CD4-positive, alpha-beta T cell treated with Interleukin-17A for 1 hour (primary cell): ENCODE data around the gene UBP1.
A peak's percentile ranks its signal among the peaks of the same experiment; 100 is the strongest.
"Not testable (repeated sequence)": the region's sequence is repeated elsewhere in the genome, so short reads cannot be mapped to it uniquely, and the experiment has no call there.

Experiments used
- DNase-seq: peaks from one replicate; pipeline ENCODE4 v3.0.0-alpha.2; 2020

The UBP1 gene, protein sequence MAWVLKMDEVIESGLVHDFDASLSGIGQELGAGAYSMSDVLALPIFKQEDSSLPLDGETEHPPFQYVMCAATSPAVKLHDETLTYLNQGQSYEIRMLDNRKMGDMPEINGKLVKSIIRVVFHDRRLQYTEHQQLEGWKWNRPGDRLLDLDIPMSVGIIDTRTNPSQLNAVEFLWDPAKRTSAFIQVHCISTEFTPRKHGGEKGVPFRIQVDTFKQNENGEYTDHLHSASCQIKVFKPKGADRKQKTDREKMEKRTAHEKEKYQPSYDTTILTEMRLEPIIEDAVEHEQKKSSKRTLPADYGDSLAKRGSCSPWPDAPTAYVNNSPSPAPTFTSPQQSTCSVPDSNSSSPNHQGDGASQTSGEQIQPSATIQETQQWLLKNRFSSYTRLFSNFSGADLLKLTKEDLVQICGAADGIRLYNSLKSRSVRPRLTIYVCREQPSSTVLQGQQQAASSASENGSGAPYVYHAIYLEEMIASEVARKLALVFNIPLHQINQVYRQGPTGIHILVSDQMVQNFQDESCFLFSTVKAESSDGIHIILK

DNA sequence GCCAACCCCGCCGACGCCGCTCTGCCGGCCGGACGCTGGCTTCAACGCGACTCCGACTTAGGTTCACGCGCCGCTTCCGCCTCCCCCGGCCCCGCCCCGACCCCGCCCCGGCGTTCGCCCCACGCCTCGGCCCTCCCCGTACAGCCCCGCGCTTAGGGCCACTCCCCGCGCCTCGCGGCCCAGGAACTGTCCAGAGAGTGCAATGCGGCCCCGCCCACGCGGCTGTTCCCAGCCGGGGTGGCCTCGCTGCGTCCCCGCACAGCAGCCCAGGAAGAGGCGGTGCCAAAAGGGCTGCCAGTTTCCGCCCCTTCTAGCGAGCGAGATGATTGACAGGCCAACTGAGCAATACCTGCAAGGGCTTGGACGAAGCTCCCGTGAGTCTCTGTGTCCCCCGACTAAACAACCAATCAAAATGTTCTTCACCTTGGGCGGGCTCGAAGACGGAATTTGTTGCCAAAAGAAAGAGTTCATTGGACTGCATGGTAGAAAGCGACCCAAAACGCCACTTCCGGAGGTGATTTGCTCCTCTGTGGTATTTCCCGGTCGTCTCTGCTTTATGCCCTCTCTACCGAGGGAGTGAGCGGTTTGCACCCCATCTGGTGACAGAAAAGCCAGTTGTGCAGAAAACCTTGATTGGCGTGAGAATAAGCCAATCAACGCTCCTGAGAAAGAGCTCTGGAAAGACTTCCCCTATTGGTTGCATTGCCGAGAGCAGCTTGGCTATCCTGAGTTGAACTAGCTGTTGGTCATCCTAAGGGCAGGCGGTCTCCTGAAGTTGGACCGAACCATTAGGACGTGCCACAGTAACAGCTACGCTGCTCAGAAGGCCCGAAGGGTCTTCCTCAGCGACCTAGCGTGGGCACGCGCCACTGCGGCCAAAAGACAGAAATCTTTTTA is at the start of gene UBP1:
UBP1 (minus strand) TSS at position 78 of the 897 bp plus-strand sequence. CDS start 557 bp downstream, outside the sequence.
- DNase-seq: peak; percentile 99

DNA sequence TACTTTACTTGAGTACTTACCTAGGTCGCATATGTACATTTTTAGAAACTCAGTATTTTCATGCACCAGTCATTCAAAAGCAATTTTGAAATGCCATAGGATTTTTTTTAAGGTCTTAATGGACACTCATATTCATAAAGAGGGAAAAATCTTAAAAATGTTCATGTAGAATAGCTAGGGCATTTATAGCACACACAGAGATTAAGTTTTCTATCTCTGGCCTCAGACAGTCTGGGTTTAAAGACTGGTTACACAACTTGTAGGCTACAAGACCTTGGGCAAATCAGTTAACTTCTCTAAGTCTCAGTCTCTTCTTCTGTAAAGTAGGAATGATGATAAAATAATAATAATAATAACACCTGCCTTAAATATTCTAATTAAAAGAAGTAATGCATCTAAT is 48.5 kb upstream of the UBP1 start:
- no peak for DNase-seq

DNA sequence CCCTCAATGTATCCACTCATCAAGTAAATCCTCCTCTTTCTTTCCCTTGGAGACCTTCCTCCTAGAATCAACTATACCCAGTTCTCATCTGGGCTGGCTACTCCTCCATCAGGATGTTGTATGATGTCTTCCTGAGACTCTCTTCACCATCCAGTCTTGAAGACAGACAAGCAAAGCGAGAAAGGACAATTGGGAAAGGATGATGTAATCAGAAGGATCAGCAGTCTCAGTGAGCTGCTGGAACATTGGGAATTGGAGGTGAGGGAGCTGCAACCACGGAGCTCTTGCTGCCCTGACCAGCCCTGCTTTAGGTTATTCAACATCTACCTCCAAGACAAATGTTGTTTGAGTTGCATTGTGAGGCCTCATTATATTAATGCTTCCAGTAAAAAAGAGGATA is 48.0 kb upstream of the UBP1 start:
- DNase-seq: no peak

DNA sequence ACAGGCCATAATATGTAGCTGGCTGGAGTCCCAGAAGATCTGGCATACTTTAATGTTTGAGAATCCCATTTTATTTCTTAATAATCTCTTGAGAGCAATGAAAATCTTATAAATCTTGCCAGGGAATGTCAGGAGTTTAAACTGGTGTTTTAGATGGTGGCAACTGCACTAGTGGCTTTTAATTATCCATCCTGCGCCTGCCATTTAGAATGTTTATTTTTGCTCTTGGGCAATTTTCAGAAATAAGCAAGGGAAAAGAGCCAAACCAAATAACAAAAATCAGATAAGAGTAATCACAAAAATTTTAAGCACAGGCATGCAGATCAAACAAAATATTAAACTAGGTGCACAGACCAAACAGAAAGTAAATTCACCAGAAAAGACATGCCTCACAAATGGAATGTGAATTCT is 41.9 kb upstream of the UBP1 start:
- DNase-seq: no peak

DNA sequence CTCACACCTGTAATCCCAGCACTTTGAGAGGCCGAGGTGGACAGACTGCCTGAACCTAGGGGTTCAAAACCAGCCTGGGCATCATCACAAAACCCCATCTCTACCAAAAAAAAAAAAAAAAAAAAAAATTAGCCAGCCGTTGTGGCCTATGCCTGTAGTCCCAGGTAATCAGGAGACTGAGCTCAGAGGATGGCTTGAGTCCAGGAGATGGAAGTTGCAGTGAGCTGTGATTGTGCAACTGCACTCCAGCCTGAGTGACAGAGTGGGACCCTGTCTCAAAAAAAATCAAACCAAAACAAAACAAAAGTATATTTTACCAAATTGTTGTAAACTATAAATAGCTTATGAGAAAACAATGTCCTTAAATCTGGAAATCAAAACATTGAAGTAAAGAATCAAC is 34.7 kb upstream of the UBP1 start:
- no peak for DNase-seq

DNA sequence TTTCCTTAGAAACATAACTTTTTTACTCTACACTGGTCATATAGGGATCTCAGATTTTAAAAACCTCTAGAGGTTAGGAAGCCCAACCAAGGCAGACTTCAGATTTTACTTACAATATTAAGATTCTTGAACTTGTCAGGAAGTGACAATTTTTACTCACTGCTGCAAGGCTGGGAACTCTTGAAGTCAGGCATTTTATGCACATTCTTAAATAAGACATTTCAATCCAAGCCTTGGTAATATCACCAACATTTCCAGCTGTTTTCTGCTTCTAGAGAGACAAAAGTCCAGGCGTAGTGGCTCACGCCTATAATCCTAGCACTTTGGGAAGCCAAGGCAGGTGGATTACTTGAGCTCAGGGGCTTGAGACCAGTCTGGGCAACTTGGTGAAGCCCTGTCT is 33.6 kb upstream of the UBP1 start:
- DNase-seq: no peak

DNA sequence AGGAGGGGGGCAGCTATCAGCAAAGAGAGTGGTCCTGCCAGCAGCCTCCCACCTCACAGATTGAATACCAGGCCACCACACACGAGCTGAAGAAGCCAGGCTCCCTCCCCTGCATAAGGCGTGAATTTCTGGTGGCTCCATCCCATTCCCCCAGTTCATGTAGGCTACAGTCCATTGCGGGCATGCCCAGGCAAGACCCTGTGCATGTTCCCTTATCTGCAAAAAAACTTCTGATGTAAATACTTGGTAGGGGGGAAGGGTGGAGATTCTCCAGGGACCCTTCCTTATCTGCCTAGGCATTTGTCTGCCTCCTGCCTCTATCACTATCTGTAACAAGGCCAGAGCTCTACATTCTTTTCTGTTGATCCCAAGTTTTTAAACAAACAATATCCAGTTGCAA is 27.6 kb upstream of the UBP1 start:
- no peak for DNase-seq

DNA sequence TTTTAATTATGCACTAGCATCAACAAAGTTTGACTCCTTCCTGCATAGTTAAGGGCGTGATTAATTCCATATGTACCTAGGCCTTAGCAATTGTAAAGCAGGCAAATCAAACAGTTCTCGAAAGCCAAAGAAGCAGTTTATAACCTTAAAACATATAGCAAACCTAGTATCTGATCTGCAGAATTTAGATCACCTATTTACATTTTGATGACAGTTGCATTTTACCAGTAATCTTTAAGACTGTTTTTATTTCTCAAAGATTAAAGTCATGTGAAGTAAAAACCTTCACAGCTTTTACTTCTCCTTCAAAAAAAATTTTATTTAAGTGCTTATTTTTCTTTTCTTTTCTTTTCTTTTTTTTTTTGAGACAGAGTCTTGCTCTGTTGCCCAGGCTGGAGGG is 20.9 kb upstream of the UBP1 start:
- no peak for DNase-seq

DNA sequence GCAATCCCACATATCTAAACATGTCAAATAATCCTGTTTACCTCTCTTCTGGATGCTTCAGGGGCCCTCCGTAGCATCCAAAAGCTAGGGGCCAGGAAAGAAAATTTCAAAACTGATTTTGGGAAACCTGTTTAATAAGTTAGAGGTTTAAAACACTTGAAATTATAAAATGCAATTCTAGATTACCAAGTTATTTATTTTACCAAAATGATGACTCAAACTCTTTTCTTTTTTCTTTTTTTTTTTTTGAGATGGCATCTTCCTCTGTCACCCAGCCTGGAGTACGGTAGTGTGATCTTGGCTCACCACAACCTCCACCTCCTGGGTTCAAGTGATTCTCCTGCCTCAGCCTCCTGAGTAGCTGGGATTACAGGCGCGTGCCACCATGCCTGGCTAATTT is 19.4 kb upstream of the UBP1 start:
- not testable (repeated sequence) for DNase-seq

DNA sequence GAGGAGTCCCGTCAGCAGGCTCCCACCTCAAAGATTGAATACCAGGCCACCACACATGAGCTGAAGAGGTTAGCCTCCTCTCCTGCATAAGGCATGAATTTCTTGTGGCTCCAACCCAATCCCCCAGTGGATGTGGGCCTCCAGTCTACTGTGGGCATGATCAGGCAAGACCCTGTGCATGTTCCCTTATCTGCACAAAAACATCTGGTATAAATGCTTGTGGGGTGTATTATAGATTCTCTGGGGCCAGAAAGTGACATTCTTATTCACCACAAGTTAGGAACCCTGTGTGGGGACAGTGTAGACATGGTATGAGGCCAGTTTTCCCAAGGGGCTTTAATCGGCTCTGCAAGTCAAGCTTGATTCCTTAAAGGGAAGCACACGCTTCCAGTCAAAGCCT is 18.2 kb upstream of the UBP1 start:
- no peak for DNase-seq

DNA sequence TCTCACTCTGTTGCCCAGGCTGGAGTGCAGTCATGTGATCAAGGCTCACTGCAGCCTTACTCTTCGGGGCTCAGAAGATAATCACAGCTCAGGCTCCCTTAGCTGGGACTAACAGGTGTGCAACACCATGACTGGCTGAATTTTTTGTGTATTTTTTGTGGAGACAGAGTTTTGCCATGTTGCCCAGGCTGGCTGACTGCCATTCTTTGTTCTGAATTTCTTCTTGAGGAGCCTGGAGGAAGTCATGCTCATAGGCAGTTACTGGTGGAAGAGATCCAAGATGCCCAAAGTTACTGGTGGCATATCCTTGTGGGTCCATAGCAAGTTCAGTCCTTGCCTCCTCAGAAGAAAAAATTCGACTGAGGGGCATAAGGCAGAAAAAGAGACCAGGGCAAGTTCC is 16.6 kb upstream of the UBP1 start:
- no peak for DNase-seq

DNA sequence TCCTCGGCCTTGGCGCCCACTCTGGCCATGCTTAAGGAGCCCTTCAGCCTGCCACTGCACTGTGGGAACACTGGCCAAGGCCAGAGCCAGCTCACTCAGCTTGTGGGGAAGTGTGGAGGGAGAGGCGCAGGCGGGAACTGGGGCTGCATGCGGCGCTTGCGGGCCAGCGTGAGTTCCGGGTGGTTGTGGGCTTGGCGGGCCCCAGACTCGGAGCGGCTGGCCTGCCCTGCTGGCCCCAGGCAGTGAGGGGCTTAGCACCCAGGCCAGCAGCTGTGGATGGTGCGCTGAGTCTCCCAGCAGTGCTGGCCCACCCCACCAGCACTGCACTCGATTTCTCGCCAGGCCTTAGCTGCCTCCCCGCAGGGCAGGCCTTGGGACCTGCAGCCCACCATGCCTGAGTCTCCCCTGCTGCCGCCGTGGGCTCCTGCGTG is 13.1 kb upstream of the UBP1 start:
- no peak for DNase-seq

DNA sequence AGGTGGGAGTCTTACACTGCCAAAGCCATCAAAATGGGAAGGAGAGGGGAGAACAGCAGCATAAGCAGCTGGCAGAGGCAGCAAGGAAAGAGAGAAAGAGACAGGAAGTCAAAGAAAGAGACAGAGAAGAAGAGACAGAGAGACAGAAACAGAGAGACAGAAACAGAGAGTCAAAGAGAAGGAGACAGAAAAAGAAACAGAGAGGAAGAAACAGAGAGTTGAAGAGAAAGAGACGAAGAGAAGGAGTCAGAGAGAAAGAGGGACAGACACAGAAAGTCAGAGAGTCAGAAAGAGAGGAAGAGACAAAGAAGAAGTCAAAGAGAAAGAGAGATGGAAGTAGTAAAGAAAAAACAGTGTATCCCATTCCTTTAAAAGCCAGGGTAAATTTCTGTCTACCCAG is 11.8 kb upstream of the UBP1 start:
- DNase-seq: not testable (repeated sequence)

DNA sequence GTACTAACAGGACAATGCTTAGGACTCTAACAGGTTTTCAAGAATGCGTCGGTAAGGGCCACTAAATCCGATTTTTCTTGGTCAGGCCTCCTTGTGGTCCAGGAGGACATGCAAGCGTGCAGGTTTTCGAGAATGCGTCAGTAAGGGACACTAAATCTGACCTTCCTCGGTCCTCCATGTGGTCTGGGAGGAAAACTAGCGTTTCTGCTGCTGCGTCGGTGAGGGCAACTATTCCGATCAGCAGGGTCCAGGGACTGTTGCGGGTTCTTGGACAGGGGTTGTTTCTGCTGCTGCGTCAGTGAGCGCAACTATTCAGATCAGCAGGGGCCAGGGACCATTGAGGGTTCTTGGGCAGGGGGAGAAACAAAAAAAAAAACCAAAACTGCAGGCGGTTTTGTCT is 7.8 kb upstream of the UBP1 start:
- no peak for DNase-seq

DNA sequence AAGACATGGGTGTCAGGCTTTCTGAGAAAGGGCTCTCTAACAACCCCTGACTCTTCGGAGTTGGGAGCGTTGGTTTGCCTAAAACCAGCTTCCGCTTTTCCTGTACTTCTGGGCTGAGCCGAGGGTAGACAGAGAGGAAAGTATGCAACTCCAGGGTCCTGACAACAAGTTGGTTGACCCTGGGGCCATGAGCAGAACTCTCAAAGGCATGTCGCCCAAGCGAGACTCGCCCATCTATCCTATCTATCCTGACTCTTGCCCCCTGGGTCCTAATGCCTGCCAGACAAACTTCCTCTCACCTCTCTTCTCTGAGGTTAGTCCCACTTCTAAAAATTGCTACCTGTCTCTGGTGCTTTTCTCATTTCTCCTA is 7.0 kb upstream of the UBP1 start:
- DNase-seq: not testable (repeated sequence)

DNA sequence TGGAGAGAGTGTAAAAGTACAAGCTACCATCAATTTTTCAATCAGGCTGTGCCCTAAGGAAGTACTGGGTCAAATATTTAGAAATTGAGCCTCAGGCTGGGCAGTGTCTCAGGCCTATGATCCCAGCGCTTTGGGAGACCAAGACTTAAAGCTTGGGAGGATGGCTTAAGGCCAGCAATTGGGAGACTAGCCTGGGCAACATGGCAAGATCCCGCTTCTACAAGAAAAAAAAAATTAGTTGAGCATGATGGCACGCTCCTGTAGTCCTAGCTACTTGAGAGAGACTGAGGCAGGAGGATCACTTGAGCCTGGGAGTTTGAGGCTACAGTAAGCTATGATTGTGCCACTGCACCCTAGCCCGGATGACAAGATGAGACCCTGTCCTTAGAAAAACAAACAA is 2.0 kb upstream of the UBP1 start:
- no peak for DNase-seq

DNA sequence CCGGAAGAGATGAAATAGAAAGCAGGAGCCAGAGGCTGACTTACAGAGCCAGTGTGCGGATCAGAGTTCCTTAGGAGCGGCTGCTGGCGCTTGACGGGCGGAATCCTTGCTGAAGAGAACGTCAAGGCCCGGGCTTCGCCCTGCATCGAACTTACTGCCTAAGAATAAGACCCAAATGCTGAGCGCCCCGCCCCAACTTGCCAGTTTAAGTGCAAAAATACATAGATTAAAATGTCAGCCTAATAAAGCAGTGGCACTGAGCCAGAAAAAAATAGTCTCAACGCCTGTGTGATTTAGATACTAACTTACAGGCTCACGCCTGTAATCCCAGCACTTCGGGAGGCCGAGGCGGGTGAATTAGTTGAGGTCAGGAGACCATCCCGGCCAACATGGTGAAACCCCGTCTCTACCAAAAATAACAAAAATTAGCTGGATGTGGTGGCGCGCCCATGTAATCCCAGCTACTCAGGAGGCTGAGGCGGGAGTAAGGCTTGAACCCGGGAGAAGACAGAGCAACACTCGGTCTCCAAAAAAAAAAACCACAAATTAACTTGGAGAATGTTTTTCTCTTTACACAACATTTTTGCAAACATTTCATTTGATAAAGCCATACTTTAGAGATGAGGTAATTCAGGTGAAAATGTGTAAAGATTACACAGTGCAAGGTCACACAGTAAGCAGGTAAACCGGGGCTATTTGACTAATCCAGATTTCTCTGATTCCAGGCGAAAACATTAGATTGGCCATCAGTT is 1.2 kb upstream of the UBP1 start:
- DNase-seq: no peak

DNA sequence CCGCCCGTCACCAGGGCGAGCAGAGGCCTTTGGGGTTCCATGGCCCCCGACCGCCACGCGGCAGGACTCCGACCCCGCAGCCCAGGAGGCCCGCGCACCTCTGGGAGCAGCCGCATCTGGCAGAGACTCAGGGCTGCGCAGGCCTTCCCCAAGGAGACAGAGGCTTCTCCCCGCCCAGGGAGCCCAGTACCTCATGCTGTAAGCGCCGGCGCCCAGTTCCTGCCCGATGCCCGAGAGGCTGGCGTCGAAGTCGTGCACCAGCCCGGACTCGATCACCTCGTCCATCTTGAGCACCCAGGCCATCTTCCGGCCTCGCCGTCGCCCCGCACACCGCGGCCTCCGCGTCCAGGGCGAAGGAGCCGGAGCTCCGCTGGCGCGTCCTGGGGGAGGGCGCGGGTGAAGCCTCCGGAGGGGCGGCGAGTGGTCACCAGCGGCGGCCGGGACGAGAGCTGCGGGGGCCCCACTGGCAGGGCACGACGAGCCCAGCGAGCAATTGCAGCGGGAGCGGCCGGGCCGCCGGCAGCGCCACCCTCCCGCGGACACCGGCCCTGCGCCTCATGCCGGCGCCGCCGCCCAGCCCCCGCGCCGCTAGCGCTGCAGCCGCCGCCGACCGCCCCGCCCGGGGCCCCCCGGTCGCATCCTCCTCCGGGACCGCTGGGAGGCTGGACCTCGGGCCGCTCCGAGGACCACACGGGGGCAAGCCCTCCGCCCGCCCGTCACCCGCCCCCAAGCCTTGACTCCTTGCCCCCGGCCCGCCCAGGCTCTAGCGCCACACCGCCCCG is 468 bp downstream of the UBP1 start:
- peak; percentile 33 for DNase-seq

DNA sequence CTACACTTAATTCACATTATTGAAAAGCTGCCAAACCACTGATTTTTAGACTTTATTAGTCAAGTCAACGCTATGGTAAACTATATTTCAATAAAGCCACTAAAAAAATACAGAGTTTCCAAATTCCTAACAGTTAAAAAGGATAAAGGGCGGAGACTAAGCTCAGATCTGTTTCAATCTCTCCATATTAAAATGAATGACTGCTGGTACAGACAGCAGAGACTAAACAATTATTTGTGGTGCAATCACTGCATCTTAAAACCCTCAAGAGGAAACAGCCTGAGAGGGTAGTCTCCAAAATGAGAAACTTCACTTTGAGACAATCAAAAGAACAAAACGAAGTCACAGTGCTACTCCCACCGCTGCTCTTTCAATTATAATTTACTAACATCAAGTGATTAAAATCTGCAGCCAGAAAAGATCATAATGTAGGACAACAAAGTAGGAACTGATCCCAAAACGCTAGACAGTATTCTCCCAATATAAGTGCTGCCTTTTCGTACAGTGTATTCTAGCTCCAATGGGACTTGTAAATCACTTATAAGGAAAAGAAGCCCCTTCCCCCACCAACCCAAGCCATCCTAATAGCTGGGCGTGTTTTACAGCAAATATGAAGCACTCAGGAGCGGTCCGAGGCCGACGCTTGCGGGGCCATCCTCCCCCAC is 1.2 kb downstream of the UBP1 start:
- DNase-seq: peak; percentile 22

DNA sequence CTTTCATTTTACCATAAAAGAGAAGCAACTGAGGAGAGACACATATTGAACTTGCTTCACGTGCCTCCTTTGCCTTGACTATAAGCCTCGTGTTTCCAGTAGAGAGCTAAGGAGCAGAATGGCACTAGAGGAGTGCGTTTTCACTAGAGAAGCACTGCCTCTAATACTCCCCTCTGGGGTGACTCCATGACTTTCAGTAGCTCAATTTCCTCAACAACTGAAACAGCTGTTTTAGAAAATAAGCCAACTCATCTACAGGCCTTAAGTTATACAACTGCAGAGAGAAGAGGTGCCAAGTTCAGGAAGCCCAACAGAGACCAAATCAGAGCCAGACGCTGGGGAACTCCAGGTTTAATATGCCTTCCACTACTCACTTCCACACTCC is 1.9 kb downstream of the UBP1 start:
- DNase-seq: peak; percentile 34

DNA sequence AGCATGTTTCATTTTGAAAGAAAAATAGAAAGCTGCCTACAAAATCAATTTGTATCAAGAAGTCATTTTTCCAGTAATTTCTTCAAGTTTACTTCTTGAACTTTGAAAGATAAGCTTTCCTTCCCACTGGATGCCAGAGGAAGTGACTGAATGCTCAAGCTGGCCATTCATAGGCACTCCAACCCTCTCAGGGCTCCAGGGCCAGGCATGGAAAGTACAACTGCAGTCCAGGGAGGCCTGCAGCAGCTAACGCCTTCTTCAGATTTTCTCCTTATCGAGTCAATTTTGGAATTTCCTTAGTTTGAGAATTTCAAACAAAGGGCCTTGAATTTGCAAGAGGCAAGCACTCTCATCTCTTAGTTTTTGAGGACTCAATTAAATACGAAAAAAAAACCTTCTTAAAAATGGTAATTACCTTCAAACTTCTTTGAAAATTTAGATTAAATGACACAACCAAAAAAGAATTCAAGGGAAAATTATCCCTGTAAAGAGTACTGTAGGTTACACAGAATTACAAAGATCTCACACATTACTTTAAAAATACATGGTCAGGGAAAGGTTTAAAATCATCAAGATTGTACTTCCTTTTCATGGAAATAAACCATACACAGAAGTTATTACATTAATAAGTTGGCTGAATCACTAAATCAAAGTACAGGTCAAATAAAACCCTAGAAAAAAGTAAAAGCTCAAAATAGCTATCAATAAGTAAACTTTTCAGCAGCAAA is 2.5 kb downstream of the UBP1 start:
- no peak for DNase-seq
